GM21367 (cell line): Measurements from ENCODE around the gene YES1.

Experiments used
- ATAC-seq: cut with Tn5 transposase; IDR thresholded peaks from one replicate; pipeline ENCODE4 v1.9.1; 2021; ENCODE audit not compliant: unreplicated experiment

YES1 gene

GRCh38 chr18:811892-812375, at the start of gene YES1:
YES1 (minus strand) TSS chr18:812242; CDS start chr18:756827, 55,415 bp downstream.
- peak; percentile 39 for ATAC-seq

DNA sequence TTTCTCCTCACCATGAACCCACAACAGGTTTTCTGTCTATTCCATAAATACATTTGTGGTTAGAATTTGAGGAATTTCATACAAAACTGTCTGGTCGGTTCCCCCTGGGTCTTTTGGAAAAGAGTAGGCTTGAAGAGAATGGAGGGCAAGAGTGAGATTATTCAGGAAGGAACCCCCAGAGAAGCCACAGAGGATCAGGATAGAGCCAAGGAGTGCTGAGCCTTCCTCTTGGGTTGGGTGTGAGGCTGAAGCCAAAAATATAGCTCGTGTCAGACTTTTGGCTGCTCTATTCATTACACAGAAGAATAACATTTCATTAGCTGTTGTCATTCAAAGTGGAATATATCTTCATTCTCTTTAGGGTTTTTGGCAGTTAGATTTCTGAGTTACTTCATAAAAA, 45.9 kb upstream of the YES1 start:
- ATAC-seq: no peak

GRCh38 chr18:853471-853870, 41.4 kb upstream of the YES1 start:
- ATAC-seq: no peak

DNA sequence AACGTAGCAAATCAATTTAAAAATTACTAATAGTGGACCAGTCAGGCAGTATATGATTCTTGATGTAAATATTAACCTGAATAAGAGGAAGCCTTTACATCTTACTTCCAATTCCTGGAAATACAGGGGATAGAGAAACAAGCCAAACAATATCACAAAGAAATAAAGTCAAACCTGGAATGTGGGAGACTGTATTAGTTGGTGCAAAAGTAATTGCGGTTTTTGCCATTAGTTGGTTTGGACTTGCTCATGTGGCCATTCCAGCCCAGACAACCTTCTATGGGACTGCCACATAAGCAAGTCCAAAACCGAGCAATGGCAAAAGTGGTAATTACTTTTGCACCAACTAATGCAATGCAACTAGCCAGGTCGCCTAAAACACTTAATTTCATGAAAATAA, 38.9 kb upstream of the YES1 start:
- ATAC-seq: no peak

- ATAC-seq: no peak
Observed at GRCh38 chr18:849021-849420, 37.0 kb upstream of the YES1 start.

GRCh38 chr18:848062-848861, 36.2 kb upstream of the YES1 start:
- no peak for ATAC-seq

DNA sequence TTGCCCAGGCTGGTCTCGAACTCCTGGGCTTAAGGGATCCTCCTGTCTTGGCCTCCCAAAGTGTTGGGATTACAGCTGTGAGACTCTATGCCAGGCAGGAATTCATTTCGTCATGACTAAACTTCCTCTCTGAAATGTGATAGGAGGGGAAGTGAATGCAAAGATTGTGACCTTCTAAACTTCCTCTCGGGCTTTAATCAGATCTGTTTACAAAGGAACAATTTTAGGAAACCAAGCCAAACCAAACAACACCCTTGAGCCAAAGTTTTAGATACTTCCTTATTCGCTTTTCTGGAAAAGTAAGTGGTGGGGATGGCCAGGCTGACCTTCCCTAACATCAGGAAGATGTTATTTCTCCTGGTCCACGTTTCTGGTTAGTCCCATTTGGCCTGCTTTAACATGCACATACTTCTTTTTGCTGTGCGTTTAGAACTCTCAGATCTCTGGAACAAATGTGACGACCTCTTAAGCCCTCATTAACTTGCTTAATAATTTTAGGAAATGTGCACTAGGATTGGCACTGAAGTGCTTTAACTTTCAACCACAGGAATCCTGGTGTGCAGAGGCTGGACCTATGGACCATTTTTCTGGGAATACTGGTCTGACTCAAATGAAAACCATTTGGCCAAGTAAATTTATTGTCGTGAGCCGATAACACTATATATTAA, 33.2 kb upstream of the YES1 start:
- no peak for ATAC-seq

DNA sequence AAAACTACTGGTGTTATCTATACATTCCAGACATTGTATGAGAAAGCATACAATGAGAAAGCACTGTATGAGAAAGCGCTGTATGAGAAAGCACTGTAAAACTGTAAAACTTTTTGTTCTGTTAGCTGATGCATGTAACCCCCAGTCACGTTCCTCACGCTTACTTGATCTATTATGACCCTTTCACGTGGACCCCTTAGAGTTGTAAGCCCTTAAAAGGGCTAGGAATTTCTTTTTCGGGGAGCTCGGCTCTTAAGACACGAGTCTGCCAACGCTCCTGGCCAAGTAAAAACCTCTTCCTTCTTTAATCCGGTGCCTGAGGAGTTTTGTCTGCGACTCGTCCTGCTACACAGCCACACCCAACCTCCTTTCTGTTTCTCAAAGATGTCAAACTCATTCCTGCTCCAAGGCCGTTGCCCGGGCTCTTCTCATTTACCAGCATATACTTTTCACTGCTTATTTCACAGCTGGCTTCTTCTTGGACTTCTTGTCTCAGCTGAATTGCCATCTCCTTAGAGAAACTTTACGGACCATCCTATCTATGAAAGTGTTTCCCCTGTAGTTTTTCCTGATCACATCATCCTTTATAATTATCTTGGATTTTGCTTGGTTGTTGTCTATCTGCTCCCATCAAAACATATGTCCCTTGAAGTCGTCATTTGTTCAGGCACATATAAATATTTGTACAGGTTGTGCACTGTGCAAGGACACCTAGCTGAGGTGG, 29.8 kb upstream of the YES1 start:
- no peak for ATAC-seq

- ATAC-seq: no peak
Observed at GRCh38 chr18:840516-840915, 28.5 kb upstream of the YES1 start.

DNA sequence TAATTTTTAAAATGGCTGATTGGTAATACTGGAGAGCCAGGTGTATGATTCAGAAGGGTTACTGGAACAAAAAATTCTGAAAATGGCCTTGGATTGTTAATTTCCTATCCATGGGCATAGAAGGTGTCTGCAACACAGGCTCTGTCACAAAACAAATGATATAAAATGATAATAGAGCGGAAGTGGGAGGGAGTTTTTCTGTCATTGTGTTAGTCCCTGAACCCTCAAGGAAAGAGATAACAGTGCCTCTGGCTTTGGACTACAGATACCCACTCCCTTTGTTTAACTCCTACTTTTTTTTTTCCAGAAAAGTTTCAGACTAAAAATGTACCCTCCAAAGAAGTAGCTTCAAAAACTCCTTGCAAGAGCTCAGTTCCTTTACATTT, 28.0 kb upstream of the YES1 start:
- no peak for ATAC-seq

- peak; percentile 97 for ATAC-seq
Observed at GRCh38 chr18:839224-840022, 27.4 kb upstream of the YES1 start.

GRCh38 chr18:837922-838321, 25.9 kb upstream of the YES1 start:
- no peak for ATAC-seq

DNA sequence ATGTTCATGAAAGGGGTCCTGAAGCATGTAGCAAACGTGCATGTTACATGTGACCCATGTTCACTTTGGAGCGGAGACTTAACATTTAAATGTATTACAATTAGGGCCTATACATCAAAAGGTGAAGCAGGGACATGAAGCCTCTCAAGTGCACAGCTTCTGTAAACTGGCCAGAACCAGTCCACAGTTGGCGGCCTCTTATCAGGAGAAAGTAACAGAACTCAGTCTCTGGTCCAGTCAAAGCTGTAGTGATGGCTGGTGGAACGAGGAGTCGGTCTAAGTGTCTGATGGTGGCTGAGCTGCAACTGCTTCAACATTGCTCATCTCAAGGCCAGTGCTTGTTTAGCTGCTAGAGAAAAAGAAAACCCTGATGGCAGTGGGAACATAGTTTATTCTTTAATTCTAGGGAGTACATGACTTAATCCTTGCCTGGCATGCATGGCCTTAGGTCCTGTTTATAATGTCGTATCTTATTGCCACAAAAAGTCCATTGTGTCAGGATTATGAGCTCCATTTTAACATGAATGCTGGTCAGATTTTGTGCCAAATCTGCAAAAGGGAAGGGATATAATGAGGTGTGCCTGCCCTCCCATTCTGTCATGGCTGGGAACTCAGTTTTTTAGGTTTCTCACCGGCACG, 22.2 kb upstream of the YES1 start:
- ATAC-seq: no peak

- ATAC-seq: no peak
Observed at GRCh38 chr18:833197-833596, 21.2 kb upstream of the YES1 start.

DNA sequence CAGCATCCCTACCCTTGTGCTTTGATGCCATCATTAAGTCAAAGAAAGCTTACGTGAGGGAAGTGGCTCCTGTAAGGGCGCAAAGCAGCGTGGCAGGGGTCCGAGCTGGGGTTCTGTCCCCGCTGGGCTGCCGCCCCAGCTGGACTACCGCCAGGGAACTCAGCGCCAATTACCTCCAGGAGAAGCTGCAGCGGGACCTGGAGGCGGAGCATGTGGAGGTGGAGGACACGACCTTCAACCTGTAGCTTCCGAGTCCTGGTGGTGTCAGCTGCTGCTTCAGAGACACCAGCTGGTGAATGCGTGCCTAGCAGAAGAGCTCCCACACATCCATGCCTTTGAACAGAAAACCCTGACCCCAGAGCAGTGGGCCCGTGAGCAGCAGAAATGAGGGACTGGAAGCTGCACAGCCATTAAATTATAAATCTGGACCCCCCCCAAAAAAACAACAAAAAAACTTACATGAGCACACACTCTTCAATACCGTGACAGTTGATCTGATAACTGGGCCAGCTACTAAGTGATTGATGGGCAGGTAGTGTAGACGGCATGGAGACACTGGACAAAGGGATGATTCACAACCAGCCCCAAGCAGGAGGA, 20.1 kb upstream of the YES1 start:
- no peak for ATAC-seq

- ATAC-seq: no peak
Observed at GRCh38 chr18:830315-830901, 18.4 kb upstream of the YES1 start.

DNA sequence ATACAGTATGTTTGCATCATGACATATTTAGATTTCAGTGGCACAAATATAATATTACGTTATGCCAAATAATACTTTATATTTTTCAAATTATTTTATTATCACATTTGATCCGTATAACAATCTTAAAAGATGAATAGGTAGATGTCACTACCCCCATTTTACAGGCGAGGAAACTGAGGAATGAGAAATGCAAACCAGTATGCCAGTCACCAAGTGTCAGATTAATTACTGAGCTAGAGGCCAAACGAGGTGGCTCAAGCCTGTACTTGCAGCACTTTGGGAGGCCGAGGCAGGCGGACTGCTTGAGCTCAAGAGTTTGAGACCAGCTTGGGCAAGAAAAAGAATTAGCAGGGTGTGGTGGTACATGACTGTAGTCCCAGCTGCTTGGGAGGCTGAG, 17.4 kb upstream of the YES1 start:
- ATAC-seq: no peak

GRCh38 chr18:827093-827677, 15.1 kb upstream of the YES1 start:
- ATAC-seq: no peak

GRCh38 chr18:825891-826585, 14.0 kb upstream of the YES1 start:
- no peak for ATAC-seq
